ENCODE measurements around the gene RAB33A. TPM values are rescaled to one million over a fixed set of nuclear protein-coding genes. Genes with fewer than 3 reads are reported as not detected.

The RAB33A gene
- total RNA-seq, 4 donors from 2014 or later = 0.81 to 0.93 TPM; not detected in 2

- Histone ChIP-seq H3K4me1 (no peaks in the 10 kb centered on the region), H3K36me3 (no peaks in the 10 kb centered on the region), H3K27me3 (no peaks in the 10 kb centered on the region), H3K27ac (no peak overlapping the region), H3K9me3 (no peaks in the 10 kb centered on the region), H3K4me3 (replicated peaks in 1 of 3) (peak overlapping the region in 1 of 3 donors; percentile 15)
- peak in 1 of 2 donors; percentile 5 for DNase-seq
- WGBS, 2 donors = no CpG with 5 or more reads among the region's 36 CpGs
- intact Hi-C loops (cut with DNase I) = no loop called here
- TF ChIP-seq POLR2A (IDR thresholded peaks at IDR 0.05) = no peak
- TF ChIP-seq, protein P1, sequence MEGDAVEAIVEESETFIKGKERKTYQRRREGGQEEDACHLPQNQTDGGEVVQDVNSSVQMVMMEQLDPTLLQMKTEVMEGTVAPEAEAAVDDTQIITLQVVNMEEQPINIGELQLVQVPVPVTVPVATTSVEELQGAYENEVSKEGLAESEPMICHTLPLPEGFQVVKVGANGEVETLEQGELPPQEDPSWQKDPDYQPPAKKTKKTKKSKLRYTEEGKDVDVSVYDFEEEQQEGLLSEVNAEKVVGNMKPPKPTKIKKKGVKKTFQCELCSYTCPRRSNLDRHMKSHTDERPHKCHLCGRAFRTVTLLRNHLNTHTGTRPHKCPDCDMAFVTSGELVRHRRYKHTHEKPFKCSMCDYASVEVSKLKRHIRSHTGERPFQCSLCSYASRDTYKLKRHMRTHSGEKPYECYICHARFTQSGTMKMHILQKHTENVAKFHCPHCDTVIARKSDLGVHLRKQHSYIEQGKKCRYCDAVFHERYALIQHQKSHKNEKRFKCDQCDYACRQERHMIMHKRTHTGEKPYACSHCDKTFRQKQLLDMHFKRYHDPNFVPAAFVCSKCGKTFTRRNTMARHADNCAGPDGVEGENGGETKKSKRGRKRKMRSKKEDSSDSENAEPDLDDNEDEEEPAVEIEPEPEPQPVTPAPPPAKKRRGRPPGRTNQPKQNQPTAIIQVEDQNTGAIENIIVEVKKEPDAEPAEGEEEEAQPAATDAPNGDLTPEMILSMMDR (IDR thresholded peaks at IDR 0.05) = no peak
Observed at GRCh38 chrX:130170752-130171445, 863 bp upstream of the RAB33A start.

- Histone ChIP-seq H3K4me3 (replicated peaks in 1 of 3) (no peak overlapping the region), H3K27ac (no peak overlapping the region), H3K9me3 (no peaks in the 10 kb centered on the region), H3K4me1 (no peaks in the 10 kb centered on the region), H3K27me3 (no peaks in the 10 kb centered on the region), H3K36me3 (no peaks in the 10 kb centered on the region)
- intact Hi-C loops (cut with DNase I) = no loop called here
- TF ChIP-seq POLR2A (IDR thresholded peaks at IDR 0.05) = no peak
- TF ChIP-seq, protein P1 (IDR thresholded peaks at IDR 0.05) = no peak
- WGBS, 2 donors = 20 to 37% methylated on average over 7 to 22 of the region's 34 CpGs
- no peak for DNase-seq
Observed at GRCh38 chrX:130172127-130172845, 524 bp downstream of the RAB33A start.

- H3K27me3 ChIP-seq = no peaks in the 10 kb centered on the region
- H3K9me3 ChIP-seq = no peaks in the 10 kb centered on the region
- no peaks in the 10 kb centered on the region for H3K4me1 ChIP-seq
- H3K4me3 ChIP-seq (replicated peaks in 1 of 3) = no peak overlapping the region
- 48 to 58% methylated on average over 7 of the region's 7 CpGs for WGBS, 2 donors
- H3K27ac ChIP-seq = peak overlapping the region in 2 of 3 donors; percentile 44 to 53
- no peak for TF ChIP-seq POLR2A (IDR thresholded peaks at IDR 0.05)
- TF ChIP-seq, protein P1 (IDR thresholded peaks at IDR 0.05) = no peak
- intact Hi-C loops (cut with DNase I) = no loop called here
- peak in 1 of 2 donors; percentile 11 for DNase-seq
- no peaks in the 10 kb centered on the region for H3K36me3 ChIP-seq
Observed at GRCh38 chrX:130173190-130173895, 1.6 kb downstream of the RAB33A start.

DNA sequence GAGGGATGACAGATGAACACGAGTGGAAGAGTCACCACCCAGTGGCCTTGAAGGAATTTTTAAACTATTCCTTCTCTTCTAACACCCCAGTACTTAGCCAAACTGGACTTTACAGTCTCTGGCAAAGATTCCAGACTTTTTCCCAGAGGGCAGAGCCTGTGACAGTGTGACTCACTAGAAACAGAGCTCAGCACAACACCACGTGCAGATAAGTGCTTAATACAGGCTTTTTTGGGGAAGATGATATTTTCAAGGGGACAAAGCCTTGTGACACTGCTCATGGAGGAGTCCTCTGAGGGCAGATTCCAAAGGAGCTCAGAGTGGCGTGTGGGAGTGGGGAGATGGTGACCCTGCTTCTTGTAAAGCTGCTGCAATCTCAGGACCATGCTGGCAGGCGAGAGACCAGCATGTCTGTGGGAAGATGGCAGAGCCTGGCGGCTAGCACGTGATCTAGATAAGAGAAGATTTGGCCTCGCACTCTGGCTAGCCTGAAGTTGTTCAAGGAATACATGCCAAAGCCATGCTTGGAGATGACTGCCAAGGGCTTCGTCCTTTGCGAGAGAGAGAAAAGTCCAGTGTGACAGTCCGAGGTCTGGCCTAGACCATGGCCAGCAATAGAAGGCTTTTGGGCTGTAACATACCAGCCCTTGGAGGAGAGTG, 2.4 kb downstream of the RAB33A start:
- Histone ChIP-seq H3K4me1 (no peaks in the 10 kb centered on the region), H3K4me3 (replicated peaks in 1 of 3) (no peak overlapping the region), H3K27me3 (no peaks in the 10 kb centered on the region), H3K27ac (peak overlapping the region in 2 of 3 donors; percentile 44 to 53), H3K9me3 (no peaks in the 10 kb centered on the region), H3K36me3 (no peaks in the 10 kb centered on the region)
- DNase-seq = peak in 1 of 2 donors; percentile 7
- TF ChIP-seq, protein P1 (IDR thresholded peaks at IDR 0.05) = no peak
- no peak for TF ChIP-seq POLR2A (IDR thresholded peaks at IDR 0.05)
- WGBS, 2 donors = 39 to 62% methylated on average over 3 to 7 of the region's 10 CpGs
- intact Hi-C loops (cut with DNase I) = no loop called here

All from thyroid gland (tissue), 4 donors.